HG03159 (cell line): Measurements from ENCODE around the gene PCP2.

ENCODE experiments used
- ATAC-seq: cut with Tn5 transposase; IDR thresholded peaks from one replicate; pipeline ENCODE4 v1.9.1; 2021; ENCODE audit warnings: mild to moderate bottlenecking, moderate library complexity; ENCODE audit not compliant: unreplicated experiment

The PCP2 gene

GRCh38 chr19:7602240-7602934, 31.1 kb downstream of the PCP2 start:
- no peak for ATAC-seq

- ATAC-seq: no peak
Measured at GRCh38 chr19:7600721-7601120, 32.8 kb downstream of the PCP2 start.

GRCh38 chr19:7598180-7598579, 35.3 kb downstream of the PCP2 start:
- no peak for ATAC-seq

GRCh38 chr19:7597689-7598088, 35.8 kb downstream of the PCP2 start:
- no peak for ATAC-seq

GRCh38 chr19:7596211-7596937, 37.1 kb downstream of the PCP2 start:
- ATAC-seq: no peak

- no peak for ATAC-seq
Measured at GRCh38 chr19:7595466-7596133, 37.9 kb downstream of the PCP2 start, which contains the start of gene CAMSAP3. Gene CAMSAP3 (plus strand): TSS chr19:7595863. CDS start chr19:7596003, 140 bp downstream.

GRCh38 chr19:7590256-7590655, 43.3 kb downstream of the PCP2 start:
- ATAC-seq: no peak

GRCh38 chr19:7589822-7590221, 43.7 kb downstream of the PCP2 start:
- no peak for ATAC-seq

- ATAC-seq: no peak
Measured at GRCh38 chr19:7582446-7582845, 51.1 kb downstream of the PCP2 start.
